NCI-H510A (cell line): ENCODE measurements around the gene SH3PXD2A.

Experiments used
- DNase-seq: peaks from one replicate; lab custom pipeline; 2025; lab: John Stamatoyannopoulos, UW

SH3PXD2A gene

DNA sequence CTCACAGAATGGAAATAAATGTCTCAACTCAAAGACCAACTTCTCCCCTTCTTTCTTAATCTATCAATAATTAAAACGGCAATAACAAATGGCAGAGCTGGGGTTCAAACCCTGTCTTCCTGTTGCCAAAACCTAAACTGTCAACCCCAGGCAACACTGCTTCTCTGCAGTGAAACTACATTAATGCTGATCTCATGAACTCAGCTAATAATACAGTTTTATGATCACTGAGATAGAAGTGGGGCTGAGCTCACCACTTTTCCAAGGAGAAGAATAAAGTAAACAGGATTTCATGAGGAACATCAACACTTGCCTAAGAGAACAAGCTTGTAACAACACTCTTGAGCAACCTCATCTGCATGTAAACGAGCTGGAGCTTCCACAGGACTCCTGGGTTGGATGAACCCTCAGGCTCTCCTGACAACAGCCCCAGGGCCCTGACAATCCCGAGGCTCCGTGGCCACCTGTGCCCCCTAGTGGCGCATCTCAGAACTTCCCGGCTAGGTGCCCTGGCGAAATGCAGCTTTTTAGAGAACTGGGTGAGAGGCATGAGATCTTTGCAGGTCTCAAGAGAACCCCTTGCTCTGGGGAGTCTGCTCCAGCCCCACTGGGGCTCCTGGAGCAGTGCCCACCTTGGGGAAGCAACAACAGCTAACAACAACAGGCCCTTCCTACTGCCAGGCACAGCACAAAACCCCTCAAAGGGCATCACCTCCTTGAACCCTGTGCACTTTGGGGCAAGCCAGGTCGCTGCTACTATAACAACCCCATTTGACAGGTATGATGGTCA is 169.3 kb downstream of the SH3PXD2A start:
- DNase-seq, result peak; percentile 55

- DNase-seq, result no peak
Observed at GRCh38 chr10:103683851-103684250, 171.5 kb downstream of the SH3PXD2A start.

DNA sequence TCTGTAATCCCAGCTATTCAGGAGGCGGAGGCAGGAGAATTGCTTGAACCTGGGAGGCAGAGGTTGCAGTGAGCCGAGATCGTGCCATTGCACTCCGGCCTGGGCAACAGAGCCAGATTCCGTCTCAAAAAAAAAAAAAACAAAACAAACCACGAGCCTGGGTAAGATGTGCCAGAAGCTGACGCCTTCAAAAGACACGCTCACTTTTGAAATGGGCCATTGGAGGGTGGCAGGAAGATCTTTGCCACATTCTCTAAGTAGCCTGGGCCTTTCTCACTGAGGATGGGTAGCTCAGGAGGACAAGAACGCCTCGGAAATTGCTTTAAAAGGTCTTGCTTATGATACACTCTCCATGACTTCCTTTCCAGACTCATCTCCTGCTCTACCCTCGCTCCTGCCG is 172.7 kb downstream of the SH3PXD2A start:
- DNase-seq, result no peak

DNA sequence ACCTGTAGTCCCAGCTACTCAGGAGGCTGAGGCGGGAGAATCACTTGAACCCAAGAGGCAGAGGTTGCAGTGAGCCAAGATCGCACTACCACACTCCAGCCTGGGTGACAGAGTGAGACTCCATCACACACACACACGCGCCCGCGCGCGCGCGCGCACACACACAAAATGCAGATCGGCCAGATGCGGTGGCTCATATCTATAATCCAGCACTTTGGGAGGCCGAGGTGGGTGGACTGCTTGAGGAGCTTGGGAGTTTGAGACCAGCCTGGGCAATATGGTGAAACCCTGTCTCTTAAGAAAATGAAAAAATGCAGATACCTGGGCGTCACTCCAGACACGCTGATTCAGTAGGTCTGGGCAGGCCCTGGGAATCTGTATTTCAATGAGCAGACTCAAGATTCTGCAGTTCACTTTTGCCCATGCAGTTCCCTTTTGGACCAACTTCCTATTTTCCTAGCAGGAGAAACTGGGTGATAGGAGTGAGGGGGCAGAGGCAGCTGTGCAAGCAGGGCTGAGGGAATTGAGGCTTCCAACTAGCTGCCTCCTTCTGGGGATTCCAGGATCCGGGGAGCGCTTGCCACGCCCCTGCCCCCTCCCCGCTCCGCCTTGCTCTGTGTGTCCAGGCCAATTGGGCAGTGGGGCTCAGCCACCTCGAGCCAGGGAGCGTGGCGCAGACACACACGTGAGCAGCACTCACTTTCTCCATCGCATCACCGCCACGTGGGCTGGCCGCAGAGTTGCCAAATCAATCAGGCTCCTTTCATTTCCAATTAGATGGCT is 173.6 kb downstream of the SH3PXD2A start:
- DNase-seq, result no peak

DNA sequence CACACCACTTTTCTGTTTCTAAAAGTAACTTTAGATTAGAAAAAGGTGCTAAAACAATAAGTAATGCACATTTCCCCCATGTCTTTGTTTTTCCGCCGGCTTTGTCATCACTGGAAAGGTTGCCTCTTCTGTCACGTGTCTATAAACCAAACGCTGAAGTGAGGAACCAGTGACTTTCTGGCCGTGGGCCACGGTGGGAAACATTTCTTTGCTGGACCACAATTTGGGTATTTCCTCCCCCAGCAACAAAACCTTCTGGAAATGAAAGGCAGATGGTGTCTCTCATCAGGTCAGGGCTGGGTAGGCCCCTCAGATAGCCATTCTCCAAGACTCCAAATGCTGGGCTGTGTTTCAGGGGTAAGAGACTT is 174.5 kb downstream of the SH3PXD2A start:
- no peak for DNase-seq

DNA sequence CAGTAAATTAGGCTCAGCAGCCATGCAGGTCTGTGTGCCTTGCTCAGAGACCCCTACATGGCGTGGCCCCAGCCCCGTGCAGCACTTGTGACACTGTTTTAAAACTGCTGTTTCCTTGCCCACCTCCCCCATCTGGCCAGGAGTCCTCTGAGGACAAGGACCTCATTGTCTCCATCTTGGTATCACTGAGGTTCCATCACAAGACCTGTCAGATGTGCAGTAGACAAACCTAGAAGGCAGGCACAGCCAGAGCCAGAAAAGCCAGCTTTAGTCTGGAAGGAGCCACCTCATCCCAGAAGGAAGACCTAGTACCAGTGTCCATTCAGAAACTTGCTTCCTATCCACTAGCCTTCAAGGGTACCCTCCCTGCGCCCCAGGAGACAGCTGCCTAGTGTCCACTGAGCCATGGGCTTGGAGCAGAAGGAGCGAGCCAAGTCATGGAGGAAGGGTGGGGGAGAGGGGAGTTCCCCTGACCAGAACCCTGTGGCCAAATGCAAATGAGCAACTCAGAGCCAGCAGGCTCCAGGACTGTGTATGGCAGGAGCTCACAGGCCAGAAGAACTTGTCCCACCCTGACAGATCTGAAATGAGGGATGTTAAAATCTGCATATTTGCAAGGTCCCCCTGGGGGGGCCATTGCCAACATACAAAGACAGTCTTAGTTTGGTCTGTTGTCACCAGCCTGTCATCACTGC is 176.1 kb downstream of the SH3PXD2A start:
- DNase-seq, result no peak

GRCh38 chr10:103678178-103678526 is 177.2 kb downstream of the SH3PXD2A start:
- DNase-seq, result peak; percentile 66

DNA sequence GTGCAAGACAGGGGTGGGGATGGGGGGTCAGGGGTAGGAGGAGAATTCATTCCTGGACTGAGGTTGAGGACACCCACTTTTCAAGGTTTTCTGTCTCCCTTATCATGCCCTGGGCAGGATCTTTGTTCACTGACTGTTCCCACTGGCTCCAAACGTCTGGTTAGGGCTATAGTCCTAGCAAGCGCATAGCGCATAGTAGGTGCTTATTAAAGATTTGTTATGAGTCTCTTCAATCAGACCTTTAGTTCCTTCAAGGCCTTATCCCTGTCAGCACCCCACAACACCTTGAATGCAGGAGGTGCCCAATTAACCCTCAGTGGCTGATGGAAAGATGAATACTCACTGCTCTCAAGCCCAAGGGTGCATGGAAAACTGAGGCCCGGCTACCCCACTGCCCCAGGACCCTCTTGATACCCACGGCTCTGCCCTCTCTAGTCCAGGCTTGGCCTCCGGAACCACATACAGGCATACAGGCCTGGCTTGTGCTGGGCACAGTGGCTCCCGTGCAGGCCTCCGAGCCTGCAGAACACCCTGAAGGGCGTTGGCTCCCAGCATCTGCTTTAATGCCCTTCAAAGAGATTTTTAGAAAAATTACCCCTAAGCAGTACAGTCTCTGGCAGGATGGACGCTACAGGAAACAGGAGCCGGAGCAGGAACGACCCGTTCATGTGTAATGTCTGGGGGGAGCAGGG is 177.7 kb downstream of the SH3PXD2A start:
- DNase-seq, result no peak

DNA sequence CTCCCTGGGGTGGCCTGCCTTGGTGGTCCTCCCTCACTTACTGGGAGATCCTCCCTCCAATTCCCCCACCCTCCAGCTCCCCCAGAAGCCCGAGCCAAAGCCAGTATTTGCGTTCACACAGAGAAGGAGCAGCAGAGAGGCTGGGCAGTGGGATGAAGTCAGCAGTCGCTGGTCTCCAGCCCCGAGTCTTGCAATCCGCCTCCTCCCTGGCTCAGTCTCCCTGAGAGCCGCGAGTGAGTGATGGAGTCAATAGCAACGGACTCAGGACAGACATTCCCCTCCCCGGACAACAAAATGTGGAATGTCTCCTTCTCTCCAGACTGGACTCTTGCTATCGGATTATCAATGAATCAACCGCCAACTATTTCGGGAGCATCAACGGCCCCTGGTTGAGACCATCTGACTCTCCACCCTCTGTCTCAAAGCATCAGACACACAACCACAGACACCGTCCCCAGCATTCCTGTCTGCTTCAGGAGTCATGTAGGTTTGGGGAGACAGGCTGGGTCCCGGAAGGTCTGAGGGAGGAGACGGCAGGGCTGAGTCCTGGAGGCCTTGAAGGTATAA is 178.4 kb downstream of the SH3PXD2A start:
- DNase-seq, result no peak

GRCh38 chr10:103676058-103676785 is 179.2 kb downstream of the SH3PXD2A start:
- no peak for DNase-seq

DNA sequence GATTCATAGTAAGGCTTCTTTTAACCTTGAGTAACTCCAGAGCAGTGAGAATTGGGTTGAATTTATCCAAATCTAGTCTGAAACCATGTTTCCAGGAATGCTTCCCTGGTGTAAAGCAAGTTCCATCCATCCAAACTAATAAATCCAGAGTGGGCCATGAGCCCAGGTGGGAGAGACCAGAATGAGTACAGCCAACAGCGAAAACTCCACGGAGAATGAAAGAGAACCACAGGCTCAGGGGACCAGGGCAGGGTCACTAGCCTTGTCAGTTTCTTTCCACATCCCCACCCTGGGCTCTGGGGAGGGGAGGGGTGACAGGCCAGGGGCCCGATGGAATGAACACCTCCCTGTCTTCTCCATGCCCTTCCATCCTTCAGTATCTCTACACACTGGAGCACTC is 181.8 kb downstream of the SH3PXD2A start:
- no peak for DNase-seq

DNA sequence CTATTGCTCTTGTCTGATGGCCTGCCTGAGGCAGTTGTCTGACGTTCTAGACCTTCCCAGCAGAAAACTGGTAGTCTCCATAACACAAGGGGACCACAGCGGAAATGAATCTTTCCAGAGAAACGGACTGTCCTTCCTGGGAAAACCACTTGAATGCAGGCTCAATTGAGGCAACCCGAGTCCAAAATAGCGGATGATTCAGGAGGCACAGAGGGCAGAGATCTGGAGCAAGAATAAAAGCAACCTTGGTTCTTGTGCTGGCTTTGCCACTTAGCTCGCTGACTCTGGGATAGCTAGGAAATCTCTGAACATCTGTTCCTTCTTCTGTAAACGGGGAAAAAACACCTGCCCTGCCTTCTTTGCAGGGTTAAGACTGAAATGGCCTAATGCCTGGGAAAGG is 183.0 kb downstream of the SH3PXD2A start:
- no peak for DNase-seq

- DNase-seq, result no peak
Observed at GRCh38 chr10:103671126-103671895, 184.1 kb downstream of the SH3PXD2A start.

- DNase-seq, result no peak
Observed at GRCh38 chr10:103669944-103670343, 185.4 kb downstream of the SH3PXD2A start.

DNA sequence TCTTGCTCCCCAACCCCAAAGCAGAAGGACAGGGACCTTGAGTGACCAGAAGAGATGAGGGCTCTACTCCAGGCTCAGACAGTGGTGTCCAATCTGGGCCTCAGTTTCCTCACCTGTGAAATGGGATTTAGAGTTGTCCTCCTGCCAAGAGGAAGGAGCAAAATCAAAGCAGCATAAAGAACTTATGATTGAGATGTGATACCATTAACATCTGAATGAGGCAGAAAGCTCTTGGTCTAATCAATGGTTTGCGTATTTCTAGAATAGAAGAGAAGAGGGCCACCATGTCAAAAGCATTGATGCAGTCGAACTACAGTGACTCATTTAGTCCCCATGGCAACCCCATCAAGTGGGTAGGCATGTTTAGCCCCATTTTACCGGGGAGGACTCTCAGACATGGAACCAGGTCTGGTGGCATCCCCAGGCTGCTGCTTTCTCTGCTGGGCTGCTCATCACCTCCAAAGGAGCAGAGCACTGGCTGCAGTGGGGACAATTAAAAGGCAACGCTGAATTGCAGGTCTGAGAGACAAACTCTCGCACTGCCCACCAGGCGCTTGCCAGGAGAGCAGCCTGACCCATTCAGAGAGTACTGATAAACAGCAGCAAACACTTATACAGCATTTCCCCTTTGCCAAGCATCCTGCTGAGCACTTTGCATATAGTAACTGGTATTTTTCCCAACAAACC is 186.0 kb downstream of the SH3PXD2A start:
- no peak for DNase-seq

DNA sequence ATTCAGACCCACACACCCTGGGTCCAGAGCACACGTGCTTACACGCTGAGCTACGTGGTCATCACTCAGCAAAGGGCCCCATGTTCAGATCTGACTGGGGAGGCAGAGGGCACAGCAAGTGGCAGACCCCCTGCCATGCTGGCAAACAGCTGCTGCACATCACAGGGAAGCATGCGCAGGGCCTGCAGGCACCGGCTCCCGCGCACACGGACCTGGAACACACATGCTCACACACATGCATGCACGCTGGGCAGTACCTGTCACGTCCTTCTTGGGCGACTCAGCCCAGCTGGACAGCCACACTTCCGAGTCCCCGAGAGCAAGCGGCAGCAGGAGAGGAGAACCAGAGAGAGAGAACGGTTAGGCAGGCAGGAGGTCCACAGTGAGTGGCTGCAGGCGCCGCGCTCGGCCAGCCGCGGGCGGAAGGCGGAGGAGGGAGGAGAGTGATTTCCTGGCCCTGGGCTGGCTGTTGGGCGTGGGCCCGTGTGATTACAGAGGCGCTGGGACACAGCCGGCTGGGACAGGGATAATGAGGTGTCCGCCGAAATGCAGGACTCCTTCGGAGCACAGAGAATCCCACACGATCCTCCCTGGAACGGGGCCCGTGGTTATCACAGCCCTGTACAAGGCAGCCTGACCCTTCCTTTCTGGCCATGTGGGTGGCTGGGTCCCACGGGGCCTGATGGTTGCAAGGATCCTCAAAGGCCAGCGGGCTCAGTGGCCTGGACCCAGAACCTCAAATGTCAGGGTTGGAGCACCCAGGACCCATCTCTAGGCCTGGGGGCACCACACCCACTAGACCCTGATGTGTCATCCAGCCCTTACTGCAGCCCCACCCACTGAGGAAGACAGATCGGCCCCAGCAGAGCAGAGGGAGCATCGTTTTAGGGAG is 186.8 kb downstream of the SH3PXD2A start:
- no peak for DNase-seq

GRCh38 chr10:103667356-103667755 is 188.0 kb downstream of the SH3PXD2A start:
- no peak for DNase-seq

DNA sequence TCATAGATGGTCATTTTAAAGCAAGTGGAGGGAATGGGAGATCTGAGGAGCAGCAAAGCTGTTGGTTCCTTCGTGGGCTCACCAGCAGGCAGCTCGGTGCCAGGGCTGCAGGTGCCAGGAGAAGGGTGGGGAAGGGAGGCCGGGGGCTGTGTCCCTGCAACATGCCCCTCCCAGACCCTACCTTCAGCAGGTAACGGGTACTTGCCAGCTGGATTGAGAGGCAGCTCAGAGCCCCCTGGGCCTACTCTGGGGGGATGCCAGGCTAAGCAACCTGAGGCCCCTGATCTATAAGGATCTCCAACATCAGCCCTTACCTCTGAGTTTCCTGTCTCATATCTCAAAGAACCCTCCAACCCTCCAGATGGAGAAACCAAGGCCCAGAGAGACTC is 188.6 kb downstream of the SH3PXD2A start:
- no peak for DNase-seq
